ENCODE data around the gene CKMT1B. TPM values are rescaled to one million over a fixed set of nuclear protein-coding genes. Genes with fewer than 3 reads are reported as not detected.
"Not testable (repeated sequence)": the region's sequence is repeated elsewhere in the genome, so short reads cannot be mapped to it uniquely, and the experiment has no call there.

CKMT1B gene
- polyA plus RNA-seq (ENCODE audit: insufficient read length in 4 of 4) = 1 to 10 TPM in 3 of 4 donors, under 1 TPM in 1; 0.66 to 3.7 (median 2.3) TPM

DNA sequence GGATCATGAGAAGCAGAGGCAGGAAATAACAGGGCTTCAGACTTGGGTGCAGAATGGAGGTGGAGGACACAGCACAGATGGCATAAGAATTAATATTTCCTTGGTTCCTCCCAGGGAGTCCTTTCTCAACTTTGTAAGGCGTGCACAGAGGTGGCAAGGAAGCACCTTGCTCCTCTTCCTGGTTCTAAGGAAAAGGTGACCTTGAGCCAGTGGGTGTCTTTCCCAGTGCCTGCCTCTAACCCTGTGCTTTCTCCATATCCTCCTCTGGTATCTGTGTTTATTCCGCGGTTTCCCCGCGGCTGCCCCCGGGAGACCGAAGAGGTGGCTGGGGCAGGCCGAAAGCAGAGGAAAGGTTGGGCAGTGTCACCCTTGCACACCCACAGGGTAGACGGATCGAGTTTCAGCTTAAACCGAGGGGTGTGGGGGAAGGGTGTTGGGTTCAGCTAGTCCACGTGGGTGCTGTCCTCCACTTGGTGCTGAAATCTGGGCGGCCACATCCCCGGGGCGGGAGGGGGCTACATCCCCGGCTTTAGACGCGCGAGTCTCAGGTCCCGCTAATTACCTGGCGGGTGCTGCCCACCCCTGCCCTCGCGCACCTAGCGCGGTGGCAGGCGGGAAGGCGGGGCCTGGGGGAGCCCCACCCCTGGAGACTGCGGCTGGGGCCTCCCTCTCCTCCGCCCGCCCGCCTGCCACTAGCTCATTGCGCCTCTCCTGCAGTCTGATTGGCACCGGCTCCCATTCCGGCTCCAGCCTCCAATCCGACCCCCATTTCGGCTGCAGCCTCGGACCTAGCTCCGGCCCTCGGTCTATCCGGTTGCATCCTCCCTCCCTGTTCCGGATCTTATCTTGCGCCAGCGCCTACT is at the start of gene CKMT1B:
TSS of gene CKMT1B (plus strand) at position 700 of the 863 bp plus-strand sequence. CDS start 192 bp downstream, outside the sequence.
- DNase-seq (ENCODE audit: low read depth in 4 of 4, low spot score in 3 of 4) = not testable (repeated sequence)

DNA sequence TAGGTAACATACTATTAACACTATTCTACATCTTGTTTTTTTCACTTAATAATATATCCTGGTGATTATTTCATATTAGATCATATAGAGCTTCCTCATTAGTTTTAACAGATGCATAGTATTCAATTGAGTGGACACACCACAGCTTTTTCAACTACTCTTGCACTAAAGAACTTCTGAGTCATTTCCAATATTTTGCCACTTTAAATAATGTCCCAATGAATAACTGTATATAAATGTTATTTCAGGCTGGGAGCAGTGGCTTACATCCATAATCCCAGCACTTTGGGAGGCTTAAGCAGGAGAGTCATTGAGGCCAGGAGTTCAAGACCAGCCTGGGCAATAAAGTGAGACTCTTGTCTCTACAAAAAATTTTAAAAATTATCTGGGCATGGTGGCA is 49.6 kb upstream of the CKMT1B start:
- no peak for DNase-seq (ENCODE audit: low read depth in 4 of 4, low spot score in 3 of 4)

DNA sequence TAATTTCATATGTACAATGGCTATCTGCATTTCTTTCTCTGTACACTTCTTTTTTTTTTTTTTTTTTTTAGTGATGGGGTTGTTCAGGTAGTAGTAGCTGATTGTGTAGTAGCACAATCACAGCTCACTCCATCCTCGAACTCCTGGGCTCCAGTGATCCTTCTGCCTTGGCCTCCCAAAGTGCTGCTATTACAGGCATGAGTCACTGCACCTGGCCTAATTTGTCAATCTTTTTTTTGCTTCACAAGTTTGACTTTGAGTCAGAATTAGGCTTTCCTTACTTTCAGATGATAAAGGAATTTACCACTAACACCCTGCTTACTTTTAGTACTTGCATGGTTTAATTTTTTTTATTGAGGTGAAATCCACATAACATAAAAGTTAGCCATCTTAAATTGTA is 48.4 kb upstream of the CKMT1B start:
- DNase-seq (ENCODE audit: low read depth in 4 of 4, low spot score in 3 of 4) = no peak

GRCh38 chr15:43547539-43547938 is 46.3 kb upstream of the CKMT1B start:
- DNase-seq (ENCODE audit: low read depth in 4 of 4, low spot score in 3 of 4) = no peak

GRCh38 chr15:43550527-43551363 is 43.1 kb upstream of the CKMT1B start:
- DNase-seq (ENCODE audit: low read depth in 4 of 4, low spot score in 3 of 4) = no peak

- no peak for DNase-seq (ENCODE audit: low read depth in 4 of 4, low spot score in 3 of 4)
These were observed 41.6 kb upstream of the CKMT1B start for GRCh38 chr15:43552256-43552655.

DNA sequence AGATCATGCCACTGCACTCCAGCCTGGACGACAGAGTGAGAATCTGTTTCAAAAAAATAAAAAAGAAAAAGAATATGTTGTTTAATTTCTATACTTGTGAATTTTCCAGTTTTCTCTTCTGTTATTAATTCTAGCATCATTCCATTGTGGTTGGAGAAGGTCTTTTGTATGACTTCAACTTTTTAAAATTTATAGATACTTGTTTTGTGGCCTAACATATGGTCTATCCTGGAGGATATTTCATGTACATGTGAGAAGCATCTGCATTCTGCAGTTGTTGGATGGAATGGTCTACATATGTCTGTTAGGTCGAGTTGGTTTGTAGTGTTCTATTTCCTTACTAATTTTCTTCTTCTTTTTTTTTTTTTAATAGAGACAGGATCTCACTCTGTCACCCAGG is 40.8 kb upstream of the CKMT1B start:
- DNase-seq (ENCODE audit: low read depth in 4 of 4, low spot score in 3 of 4) = no peak

- not testable (repeated sequence) for DNase-seq (ENCODE audit: low read depth in 4 of 4, low spot score in 3 of 4)
These were observed 31.1 kb upstream of the CKMT1B start for GRCh38 chr15:43562753-43563152.

GRCh38 chr15:43563793-43564192 is 30.0 kb upstream of the CKMT1B start:
- DNase-seq (ENCODE audit: low read depth in 4 of 4, low spot score in 3 of 4) = not testable (repeated sequence)

GRCh38 chr15:43566615-43567014 is 27.2 kb upstream of the CKMT1B start:
- not testable (repeated sequence) for DNase-seq (ENCODE audit: low read depth in 4 of 4, low spot score in 3 of 4)

DNA sequence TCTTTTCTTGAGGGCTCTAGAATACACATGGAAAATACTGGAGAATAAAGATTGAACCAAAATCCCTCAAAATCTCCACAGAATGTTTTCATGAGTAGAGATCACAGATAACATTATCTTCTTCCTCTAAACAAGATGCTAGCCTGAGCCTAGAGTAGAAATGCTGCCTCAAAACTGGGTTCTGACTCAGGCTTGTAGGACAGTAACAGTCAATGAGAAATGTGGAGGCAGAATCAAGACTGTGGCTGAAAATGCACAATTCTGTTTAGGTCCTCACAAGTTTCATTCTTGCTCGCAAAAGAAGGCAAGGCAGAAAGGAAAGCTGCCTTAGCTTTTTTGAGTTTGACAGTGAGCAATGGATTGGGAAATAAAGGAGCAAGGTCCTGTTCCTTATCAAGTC is 19.2 kb upstream of the CKMT1B start:
- DNase-seq (ENCODE audit: low read depth in 4 of 4, low spot score in 3 of 4) = not testable (repeated sequence)

GRCh38 chr15:43589778-43590466 is 3.9 kb upstream of the CKMT1B start, which contains the start of gene PPIP5K1:
PPIP5K1 (minus strand) TSS chr15:43590208; CDS start chr15:43584504, 5,704 bp downstream.
- DNase-seq (ENCODE audit: low read depth in 4 of 4, low spot score in 3 of 4) = not testable (repeated sequence)

GRCh38 chr15:43592841-43593240 is 986 bp upstream of the CKMT1B start:
- DNase-seq (ENCODE audit: low read depth in 4 of 4, low spot score in 3 of 4) = not testable (repeated sequence)

GRCh38 chr15:43599131-43599530 is 5.3 kb downstream of the CKMT1B start:
- DNase-seq (ENCODE audit: low read depth in 4 of 4, low spot score in 3 of 4) = not testable (repeated sequence)

DNA sequence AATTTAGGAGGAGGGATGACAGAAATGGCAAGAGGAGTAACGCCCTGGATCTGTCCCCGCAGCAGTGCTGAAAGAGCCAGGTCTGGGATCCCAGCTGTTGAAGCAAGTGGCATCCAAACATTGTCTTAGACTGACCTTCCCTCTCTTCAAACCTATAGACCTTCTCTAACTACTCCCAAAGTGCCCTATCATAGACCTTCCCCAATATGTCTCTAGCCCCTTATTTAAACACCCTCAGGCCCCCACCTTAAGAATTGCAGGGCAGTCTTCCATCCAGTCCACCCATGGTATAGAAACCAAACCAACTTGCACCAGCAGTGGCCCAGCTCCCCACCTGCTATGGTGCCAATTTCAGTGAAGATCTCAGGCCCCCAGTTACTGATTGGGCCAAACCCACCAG is 6.4 kb downstream of the CKMT1B start:
- not testable (repeated sequence) for DNase-seq (ENCODE audit: low read depth in 4 of 4, low spot score in 3 of 4)

DNA sequence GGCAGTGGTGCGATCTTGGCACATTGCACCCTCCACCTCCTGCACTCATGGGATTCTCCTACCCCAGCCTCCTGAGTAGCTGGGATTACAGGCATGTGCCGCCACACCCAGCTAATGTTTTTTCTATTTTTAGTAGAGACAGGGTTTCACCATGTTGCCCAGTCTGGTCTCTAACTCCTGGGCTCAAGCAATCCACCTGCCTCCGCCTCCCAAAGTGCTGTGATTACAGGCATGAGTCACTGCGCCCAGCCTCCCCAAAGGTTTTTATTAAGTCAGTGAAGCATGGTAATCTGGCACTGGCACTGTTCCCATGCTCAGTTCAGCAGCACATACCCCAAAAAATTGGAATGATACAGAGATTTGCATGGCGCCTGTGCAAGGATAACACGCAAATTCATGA is 8.4 kb downstream of the CKMT1B start:
- DNase-seq (ENCODE audit: low read depth in 4 of 4, low spot score in 3 of 4) = not testable (repeated sequence)

DNA sequence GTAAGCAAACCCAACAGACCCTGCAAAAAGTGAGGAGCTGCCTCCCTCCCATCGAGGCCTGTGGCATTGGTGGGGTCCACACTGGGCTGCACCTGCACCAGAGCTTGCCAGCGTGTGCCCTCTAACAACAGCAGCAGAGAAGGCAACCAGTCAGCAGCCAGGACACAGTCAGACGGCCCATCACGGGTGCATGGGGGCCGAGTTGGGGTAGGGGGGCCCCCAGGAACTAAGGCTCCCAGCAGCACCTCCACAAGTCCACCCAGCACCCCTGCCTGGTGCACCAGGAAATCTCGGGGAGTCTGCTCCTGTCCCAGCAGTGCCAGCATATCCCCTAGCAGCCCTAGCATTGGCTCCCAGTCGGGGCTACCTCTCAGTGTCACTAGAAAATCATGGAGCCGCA is 23.9 kb downstream of the CKMT1B start:
- not testable (repeated sequence) for DNase-seq (ENCODE audit: low read depth in 4 of 4, low spot score in 3 of 4)

- not testable (repeated sequence) for DNase-seq (ENCODE audit: low read depth in 4 of 4, low spot score in 3 of 4)
These were observed 24.9 kb downstream of the CKMT1B start, which contains the start of gene STRC for GRCh38 chr15:43618700-43619099. STRC (minus strand) TSS chr15:43618800; CDS start chr15:43618722, 78 bp downstream.

GRCh38 chr15:43622068-43622799 is 28.4 kb downstream of the CKMT1B start:
- not testable (repeated sequence) for DNase-seq (ENCODE audit: low read depth in 4 of 4, low spot score in 3 of 4)

- no peak for DNase-seq (ENCODE audit: low read depth in 4 of 4, low spot score in 3 of 4)
These were observed 31.3 kb downstream of the CKMT1B start for GRCh38 chr15:43625106-43625505.
